ENCODE results near the gene LMTK3. TPM values are rescaled to one million over a fixed set of nuclear protein-coding genes. Genes with fewer than 3 reads are reported as not detected.

The LMTK3 gene
- total and polyA plus RNA-seq, 9 of the 15 experiments (the other 6 are each of a cell fraction or from before 2014, with no cell fraction given) = 0.35 to 12.3 (median 2.0) TPM; not detected in 2

DNA sequence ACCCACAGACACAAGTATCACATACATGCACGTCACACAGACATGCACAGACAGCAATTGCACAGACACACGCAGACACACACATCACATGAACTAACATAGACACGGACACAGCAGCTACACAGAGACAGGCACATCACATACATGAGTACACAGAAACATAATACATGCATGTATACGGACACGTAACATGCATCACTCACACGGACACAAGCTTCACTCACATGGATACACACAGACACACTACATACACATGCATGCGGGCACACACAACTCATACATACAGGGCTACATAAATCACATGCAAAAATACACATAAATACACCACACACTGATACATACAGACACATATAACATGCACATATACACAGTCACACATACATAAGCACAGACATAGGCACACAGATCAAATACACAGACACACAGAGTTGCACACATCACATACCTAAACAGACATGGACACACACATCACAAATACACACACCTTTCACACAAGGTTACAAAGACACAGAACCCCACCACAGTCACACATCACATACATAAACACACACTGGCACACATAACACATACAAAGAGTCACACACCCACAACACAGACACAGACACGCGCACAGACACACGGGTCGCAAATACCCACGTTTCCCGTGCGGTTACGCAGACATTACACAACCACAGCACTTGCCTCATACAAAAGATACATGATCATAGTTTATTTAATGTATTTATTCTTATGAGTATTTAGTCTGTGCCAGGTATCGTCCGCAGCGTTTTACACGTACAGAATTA, 1.1 kb upstream of the LMTK3 start (continued):
- TF ChIP-seq, protein P1, sequence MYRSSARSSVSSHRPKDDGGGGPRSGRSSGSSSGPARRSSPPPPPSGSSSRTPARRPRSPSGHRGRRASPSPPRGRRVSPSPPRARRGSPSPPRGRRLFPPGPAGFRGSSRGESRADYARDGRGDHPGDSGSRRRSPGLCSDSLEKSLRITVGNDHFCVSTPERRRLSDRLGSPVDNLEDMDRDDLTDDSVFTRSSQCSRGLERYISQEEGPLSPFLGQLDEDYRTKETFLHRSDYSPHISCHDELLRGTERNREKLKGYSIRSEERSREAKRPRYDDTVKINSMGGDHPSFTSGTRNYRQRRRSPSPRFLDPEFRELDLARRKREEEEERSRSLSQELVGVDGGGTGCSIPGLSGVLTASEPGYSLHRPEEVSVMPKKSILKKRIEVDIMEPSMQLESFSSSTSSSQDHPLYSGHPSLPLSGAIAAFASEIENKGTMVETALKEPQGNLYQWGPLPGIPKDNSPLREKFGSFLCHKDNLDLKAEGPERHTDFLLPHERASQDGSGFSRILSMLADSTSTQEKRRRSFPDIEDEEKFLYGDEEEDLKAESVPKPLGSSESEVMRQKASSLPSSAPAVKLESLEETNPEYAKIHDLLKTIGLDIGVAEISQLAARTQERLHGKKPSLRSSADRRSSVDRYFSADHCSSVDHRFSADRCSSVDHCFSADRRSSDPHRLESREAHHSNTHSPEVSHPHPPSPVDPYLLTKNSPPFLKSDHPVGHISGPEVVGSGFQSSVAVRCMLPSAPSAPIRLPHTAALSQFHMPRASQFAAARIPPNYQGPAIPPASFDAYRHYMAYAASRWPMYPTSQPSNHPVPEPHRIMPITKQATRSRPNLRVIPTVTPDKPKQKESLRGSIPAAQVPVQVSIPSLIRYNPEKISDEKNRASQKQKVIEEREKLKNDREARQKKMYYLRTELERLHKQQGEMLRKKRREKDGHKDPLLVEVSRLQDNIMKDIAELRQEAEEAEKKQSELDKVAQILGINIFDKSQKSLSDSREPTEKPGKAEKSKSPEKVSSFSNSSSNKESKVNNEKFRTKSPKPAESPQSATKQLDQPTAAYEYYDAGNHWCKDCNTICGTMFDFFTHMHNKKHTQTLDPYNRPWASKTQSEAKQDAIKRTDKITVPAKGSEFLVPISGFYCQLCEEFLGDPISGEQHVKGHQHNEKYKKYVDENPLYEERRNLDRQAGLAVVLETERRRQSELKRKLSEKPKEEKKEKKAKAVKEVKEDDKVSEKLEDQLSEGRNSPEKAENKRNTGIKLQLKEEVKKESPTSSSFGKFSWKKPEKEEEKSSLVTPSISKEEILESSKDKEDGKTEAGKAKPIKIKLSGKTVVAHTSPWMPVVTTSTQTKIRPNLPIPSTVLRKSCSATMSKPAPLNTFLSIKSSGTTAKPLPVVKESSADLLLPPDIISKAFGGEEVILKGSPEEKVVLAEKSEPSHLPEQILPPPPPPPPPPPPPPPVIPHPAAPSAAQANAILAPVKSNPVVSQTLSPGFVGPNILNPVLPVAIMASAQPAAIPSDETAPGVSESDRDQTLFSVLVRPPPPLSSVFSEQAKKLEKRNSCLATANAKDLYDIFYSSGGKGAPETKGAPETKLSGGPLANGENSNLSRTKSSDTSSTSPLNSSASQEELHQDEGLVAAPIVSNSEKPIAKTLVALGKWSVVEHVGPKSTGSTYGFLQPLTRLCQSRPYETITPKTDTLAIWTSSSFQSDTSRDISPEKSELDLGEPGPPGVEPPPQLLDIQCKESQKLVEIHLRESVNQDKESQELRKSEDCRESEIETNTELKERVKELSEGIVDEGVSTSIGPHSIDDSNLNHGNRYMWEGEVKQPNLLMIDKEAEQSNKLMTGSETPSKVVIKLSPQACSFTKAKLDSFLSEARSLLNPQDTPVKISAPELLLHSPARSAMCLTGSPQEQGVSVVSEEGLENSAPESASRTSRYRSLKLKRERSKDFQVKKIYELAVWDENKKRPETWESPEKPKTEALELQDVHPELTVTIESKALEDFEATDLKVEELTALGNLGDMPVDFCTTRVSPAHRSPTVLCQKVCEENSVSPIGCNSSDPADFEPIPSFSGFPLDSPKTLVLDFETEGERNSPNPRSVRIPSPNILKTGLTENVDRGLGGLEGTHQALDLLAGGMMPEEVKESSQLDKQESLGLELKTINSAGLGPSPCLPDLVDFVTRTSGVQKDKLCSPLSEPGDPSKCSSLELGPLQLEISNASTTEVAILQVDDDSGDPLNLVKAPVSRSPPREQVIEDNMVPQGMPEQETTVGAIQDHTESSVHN (IDR thresholded peaks at IDR 0.05; ENCODE audit: borderline replicate concordance in 1 of 2, low read depth in 1 of 2) = no peak
- TF ChIP-seq, protein P2, sequence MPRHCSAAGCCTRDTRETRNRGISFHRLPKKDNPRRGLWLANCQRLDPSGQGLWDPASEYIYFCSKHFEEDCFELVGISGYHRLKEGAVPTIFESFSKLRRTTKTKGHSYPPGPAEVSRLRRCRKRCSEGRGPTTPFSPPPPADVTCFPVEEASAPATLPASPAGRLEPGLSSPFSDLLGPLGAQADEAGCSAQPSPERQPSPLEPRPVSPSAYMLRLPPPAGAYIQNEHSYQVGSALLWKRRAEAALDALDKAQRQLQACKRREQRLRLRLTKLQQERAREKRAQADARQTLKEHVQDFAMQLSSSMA (CRISPR knock-in tag; IDR thresholded peaks at IDR 0.05) = no peak
- TF ChIP-seq FIP1L1 (IDR thresholded peaks at IDR 0.05; ENCODE audit: low read depth, low read length, poor library complexity, severe bottlenecking) (no peak), RUNX1 (IDR thresholded peaks at IDR 0.05; ENCODE audit: low read depth) (no peak), ZBTB8A (IDR thresholded peaks at IDR 0.05; ENCODE audit: partially characterized antibody) (no peak), PREB (CRISPR knock-in tag; IDR thresholded peaks at IDR 0.05) (no peak), ZNF561 (CRISPR knock-in tag; conservative IDR thresholded peaks at IDR 0.05) (no peak), EHMT2 (IDR thresholded peaks at IDR 0.05) (no peak), CCAR2 (IDR thresholded peaks at IDR 0.05; ENCODE audit: low read depth, low read length) (no peak), ZNF165 (CRISPR knock-in tag; IDR thresholded peaks at IDR 0.05; ENCODE audit: borderline replicate concordance) (no peak), SAP30 (IDR thresholded peaks at IDR 0.05; ENCODE audit: borderline replicate concordance, insufficient read depth, low read depth, low read length, poor library complexity, severe bottlenecking) (no peak), TAF1 (IDR thresholded peaks at IDR 0.05; ENCODE audit: control insufficient read depth, extremely low read depth, insufficient read depth, low read length, severe bottlenecking) (no peak), KLF13 (tag; IDR thresholded peaks at IDR 0.05; ENCODE audit: borderline replicate concordance, low read depth) (no peak), SIN3B (IDR thresholded peaks at IDR 0.05; ENCODE audit: low read depth) (no peak)
- TF ChIP-seq, protein P3, sequence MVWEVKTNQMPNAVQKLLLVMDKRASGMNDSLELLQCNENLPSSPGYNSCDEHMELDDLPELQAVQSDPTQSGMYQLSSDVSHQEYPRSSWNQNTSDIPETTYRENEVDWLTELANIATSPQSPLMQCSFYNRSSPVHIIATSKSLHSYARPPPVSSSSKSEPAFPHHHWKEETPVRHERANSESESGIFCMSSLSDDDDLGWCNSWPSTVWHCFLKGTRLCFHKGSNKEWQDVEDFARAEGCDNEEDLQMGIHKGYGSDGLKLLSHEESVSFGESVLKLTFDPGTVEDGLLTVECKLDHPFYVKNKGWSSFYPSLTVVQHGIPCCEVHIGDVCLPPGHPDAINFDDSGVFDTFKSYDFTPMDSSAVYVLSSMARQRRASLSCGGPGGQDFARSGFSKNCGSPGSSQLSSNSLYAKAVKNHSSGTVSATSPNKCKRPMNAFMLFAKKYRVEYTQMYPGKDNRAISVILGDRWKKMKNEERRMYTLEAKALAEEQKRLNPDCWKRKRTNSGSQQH (CRISPR knock-in tag; IDR thresholded peaks at IDR 0.05) = 0 out of 2 replicates have a peak, but pooled peaks have one; percentile 14
